Epithelial cell of esophagus (primary cell): ENCODE data around the gene CALCA.
A peak's percentile ranks its signal among the peaks of the same experiment; 100 is the strongest.

Source experiments
- DNase-seq: peaks from one replicate; pipeline ENCODE4 v3.0.0; 2010; ENCODE audit warnings: low read depth
- H3K4me3 ChIP-seq: 2 replicates; pipeline ENCODE4 v1.5.1; 2011; ENCODE audit warnings: mild to moderate bottlenecking, low read length, control low read depth
- TF ChIP-seq, protein P1 (sequence below): IDR thresholded peaks from 2 replicates; pipeline ENCODE4 v1.5.1; 2011; ENCODE audit warnings: low read depth, mild to moderate bottlenecking, low read length, control low read depth, inconsistent platforms; ENCODE audit not compliant: insufficient read depth; ENCODE audit errors: missing control alignments

CALCA gene

DNA sequence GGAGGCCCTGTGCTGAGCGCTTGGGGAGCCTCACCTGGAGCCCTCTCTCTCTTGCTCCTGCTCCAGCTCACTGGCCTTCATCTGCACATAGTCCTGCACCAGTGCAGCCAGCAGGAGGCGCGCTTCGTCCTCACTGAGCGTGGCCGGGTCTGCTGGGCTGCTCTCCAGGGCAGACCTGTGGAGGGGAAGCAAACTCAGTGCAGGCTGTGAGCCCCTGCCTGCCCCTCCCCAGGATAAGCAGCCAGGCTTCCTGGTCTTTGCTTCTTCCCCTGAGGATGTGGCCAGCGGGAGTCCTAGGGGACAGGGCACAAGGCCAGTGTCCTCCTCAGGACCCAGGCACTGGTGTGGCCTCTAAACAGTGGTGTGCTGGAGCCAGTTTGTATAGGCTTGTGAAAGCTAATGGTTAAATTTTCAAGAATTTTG lies 2.2 kb downstream of the CALCA start:
- TF ChIP-seq, protein P1, sequence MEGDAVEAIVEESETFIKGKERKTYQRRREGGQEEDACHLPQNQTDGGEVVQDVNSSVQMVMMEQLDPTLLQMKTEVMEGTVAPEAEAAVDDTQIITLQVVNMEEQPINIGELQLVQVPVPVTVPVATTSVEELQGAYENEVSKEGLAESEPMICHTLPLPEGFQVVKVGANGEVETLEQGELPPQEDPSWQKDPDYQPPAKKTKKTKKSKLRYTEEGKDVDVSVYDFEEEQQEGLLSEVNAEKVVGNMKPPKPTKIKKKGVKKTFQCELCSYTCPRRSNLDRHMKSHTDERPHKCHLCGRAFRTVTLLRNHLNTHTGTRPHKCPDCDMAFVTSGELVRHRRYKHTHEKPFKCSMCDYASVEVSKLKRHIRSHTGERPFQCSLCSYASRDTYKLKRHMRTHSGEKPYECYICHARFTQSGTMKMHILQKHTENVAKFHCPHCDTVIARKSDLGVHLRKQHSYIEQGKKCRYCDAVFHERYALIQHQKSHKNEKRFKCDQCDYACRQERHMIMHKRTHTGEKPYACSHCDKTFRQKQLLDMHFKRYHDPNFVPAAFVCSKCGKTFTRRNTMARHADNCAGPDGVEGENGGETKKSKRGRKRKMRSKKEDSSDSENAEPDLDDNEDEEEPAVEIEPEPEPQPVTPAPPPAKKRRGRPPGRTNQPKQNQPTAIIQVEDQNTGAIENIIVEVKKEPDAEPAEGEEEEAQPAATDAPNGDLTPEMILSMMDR, result peak; percentile 53
- H3K4me3 ChIP-seq, result no peak overlapping the region
- peak; percentile 38 for DNase-seq

DNA sequence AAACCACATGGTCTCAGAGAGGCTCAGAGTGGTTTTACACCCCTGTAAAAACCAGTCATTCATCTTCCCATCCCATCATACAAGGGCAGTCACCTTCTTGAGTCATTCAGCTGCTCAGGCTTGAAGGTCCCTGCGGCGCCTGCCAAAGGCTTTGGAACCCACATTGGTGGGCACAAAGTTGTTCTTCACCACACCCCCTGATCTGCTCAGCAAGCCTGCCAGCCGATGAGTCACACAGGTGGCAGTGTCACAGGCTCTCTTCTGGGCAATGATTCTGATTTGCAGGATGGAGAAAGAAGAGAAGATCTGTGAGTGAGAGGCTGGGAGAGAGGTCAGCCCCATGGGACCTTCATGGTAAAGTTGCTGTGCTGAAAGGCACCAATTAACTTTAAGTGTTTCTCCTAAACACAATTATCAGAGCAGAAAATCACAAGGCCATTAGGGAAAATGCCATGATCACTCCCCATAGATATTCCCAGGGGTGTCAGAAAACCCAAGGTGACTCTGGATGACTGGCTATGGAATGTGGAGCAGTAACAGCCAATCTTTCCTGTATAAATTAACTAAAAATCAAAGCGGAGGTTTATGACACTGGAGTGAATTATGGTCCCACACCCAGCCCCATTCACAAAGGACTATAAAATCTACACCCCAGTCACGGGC lies 4.4 kb downstream of the CALCA start:
- no peak for DNase-seq
- no peak overlapping the region for H3K4me3 ChIP-seq
- TF ChIP-seq, protein P1, result no peak

GRCh38 chr11:14956111-14956510 lies 16.0 kb downstream of the CALCA start:
- TF ChIP-seq, protein P1, result no peak
- no peak for DNase-seq
- H3K4me3 ChIP-seq, result no peak overlapping the region

DNA sequence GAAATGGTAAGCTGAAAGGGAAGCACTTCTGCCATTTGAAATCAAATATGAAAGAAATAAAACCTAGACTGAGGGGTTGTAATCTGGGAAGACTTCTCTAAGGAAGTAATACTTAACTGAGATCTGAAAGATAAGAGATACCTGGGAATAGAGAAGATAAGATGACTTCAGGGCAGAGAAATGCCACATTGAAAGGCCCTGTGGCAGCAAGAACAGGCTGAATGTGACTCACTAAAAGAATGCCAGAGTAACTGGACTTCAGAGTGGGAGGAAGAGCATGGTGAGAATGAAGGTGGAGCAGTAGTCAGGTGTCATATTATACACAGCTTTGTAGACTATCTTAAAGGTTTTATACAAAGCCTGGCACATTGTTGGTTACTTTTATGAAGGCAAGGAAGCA lies 17.6 kb downstream of the CALCA start:
- no peak overlapping the region for H3K4me3 ChIP-seq
- peak; percentile 22 for DNase-seq
- TF ChIP-seq, protein P1, result no peak

GRCh38 chr11:14953904-14954303 lies 18.2 kb downstream of the CALCA start:
- no peak overlapping the region for H3K4me3 ChIP-seq
- no peak for DNase-seq
- TF ChIP-seq, protein P1, result no peak

DNA sequence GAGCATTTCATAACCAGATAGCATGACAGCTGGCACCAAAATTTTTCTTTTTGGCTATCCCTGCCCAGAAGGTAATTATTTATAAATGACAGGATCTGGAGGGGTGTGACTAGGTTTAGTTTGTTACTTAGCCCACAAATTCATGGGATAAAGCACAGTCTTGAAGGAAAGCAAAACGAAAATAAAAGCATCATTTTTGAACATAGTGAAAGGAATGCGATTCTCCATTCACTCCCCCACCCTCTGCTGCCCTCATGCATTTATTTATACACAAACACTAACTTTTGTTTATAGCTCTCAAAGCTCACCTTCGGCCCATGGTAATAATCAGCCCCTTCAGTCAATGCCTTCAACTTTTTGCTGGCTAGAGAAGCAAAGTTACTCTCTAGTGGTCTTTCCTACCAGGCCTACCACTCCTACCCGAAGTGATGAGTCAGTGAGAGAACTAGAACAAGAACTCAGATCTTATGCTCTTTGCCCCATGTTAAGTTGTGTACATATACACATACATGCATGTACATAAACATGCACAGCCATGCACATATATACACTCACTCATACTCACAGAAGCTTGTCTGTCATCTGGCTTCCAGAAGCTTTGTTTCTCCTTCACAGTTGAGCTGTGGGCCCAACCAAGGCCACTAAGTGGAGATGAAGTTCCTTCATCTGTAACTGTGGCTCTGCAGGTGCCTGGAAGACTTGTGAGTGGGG lies 22.6 kb downstream of the CALCA start:
- DNase-seq, result no peak
- TF ChIP-seq, protein P1, result no peak
- H3K4me3 ChIP-seq, result no peak overlapping the region
